HG03469 (cell line): Measurements from ENCODE around the gene MARCHF3.

Experiments used
- ATAC-seq: cut with Tn5 transposase; IDR thresholded peaks from one replicate; pipeline ENCODE4 v1.9.1; 2021; ENCODE audit warnings: mild to moderate bottlenecking, moderate library complexity, moderate number of reproducible peaks; ENCODE audit not compliant: unreplicated experiment

Gene MARCHF3

DNA sequence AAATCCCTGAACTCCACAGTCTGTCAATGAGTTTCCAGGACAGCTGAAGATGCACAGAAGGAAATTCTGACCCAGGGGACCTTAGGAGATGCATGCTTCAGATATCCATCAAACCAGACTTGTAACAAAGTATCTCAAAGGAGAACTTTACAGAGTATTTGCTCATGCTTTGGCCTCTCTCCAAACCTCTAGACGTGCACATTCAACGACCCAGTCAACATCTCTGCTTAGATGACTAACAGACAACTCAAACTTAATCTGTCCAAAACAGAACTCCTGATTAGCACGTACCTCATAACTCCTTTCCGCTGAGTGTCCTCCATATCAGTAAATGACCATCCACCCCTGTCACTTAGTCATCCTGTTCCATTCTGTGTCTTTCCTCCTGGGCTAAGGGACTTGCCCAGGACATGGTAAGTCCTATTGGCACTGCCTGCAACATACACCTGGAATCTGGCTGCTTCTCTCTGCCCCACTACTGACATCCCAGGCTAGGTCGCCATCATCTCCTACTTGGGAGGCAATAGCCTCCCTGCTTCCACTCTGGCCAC, 146.0 kb downstream of the MARCHF3 start:
- ATAC-seq: no peak

GRCh38 chr5:126883564-126884245, 146.7 kb downstream of the MARCHF3 start:
- no peak for ATAC-seq

- no peak for ATAC-seq
These were observed 148.3 kb downstream of the MARCHF3 start for GRCh38 chr5:126881821-126882600.

GRCh38 chr5:126878634-126879033, 151.7 kb downstream of the MARCHF3 start:
- ATAC-seq: no peak

GRCh38 chr5:126878085-126878484, 152.3 kb downstream of the MARCHF3 start:
- ATAC-seq: no peak

GRCh38 chr5:126877602-126878001, 152.8 kb downstream of the MARCHF3 start:
- no peak for ATAC-seq

DNA sequence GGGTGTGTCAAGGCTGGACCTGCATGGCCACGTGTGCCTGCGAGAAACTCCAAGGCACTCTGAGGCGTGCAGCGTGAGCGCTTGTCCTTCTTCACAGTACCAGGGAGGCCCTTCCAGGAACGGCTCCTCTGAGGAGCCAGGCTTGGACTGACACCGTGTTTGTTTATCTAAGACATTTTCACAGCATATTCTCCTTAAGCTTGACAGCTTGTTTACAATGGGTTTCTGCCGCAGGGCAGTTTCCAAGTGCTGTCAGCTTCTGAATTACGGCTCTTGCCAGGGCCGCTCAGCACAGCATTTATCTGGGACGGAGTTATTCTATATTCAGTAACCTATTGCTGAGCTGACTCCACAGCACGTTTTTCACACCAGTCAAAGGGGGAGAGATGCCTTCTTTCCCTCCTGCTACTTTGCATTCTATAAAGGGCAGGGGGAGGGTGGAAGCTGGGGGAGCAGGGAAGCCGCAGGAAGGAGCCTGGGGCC, 155.0 kb downstream of the MARCHF3 start:
- no peak for ATAC-seq

- no peak for ATAC-seq
These were observed 157.6 kb downstream of the MARCHF3 start for GRCh38 chr5:126872561-126873354.

GRCh38 chr5:126871441-126871840, 158.9 kb downstream of the MARCHF3 start:
- ATAC-seq: no peak

- ATAC-seq: no peak
These were observed 161.3 kb downstream of the MARCHF3 start for GRCh38 chr5:126869005-126869451.

DNA sequence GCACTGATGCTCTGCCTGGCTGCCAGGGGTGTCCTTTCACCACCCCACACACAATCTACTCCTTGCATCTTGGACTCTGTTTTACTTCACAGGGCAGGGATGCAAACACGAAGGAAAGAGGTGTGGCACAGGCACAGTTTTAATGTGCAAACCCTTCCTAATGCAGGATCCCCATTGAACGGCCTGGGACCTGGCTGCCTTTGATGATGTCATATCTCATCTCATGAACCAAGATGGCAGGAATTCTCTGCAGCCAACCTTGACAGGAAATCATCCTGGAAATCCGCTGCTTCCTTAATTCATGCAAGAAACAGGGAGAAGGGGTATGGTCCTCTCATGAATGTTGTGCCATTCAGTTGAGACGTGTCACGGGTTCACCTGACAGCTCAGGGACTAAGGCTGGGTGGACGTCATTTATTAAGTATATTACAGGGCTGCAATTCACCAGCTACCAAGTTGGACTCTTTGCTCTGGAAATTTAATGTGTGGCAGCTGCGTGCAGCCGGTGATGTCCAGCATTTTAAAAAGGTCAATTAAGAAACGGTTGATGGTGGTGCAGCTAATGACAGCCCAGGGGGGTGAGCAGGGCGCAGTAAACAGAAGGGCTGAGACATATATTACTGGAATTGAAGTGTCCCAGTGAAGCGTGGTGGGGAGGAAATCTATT, 161.9 kb downstream of the MARCHF3 start:
- no peak for ATAC-seq

DNA sequence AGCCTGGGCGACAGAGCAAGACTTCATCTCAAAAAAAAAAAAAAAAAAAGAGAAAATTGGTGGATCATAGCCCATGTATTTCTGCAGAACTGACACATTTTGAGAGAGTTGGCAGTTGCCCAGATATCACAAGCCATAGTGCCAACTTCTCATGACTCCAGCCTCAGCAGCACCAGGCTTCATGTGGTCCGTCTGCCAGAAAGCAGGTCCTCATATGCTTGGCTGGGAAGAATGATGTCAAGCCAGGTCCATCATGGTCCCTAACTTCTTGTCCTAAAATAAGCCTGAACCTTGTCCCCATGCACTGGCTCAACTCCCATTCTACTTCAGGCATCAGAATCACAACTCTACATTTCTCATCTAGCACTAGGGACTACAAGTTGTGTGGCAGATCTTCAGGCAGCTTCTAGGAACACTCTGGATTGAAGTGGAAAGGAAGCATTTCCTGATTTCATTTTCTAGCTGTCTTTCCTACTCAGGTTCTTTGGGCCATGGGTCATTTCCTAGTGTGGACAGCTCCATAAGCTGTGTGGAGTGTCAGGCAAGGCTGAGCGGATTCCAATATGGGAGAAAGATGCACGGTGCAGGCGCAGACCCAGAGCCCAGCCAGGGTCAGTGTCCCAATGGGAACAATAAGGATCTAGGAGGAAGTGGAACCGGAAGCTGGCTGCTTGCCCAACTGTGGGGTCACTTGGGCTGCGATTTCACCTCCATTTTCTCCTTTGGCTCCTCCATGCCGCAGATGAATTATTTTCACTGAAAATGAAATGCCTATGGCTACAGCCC, 163.3 kb downstream of the MARCHF3 start:
- no peak for ATAC-seq

GRCh38 chr5:126865299-126865698, 165.1 kb downstream of the MARCHF3 start:
- no peak for ATAC-seq

GRCh38 chr5:126864042-126864688, 166.2 kb downstream of the MARCHF3 start:
- ATAC-seq: no peak

- no peak for ATAC-seq
These were observed 167.0 kb downstream of the MARCHF3 start for GRCh38 chr5:126863402-126863801.

- ATAC-seq: no peak
These were observed 171.9 kb downstream of the MARCHF3 start for GRCh38 chr5:126858441-126858840.

GRCh38 chr5:126857472-126858410, 172.6 kb downstream of the MARCHF3 start:
- ATAC-seq: no peak

GRCh38 chr5:126855266-126855665, 175.1 kb downstream of the MARCHF3 start:
- ATAC-seq: no peak
